GM10248 (cell line): ENCODE data around the gene LRRC4C.

Experiments used
- CTCF ChIA-PET: fragments of 300-600 bp; sonication (Branson Sonifier 250); formaldehyde crosslinking; extraction: SDS; loops from one replicate; lab custom pipeline; 2021; ENCODE audit warnings: antibody characterized with exemption; lab: Yijun Ruan, JAX
- POLR2A ChIA-PET: fragments of 350-650 bp; sonication (Branson Sonifier 250); formaldehyde crosslinking; extraction: SDS; loops from one replicate; lab custom pipeline; 2020; ENCODE audit warnings: antibody characterized with exemption; lab: Yijun Ruan, JAX
- DNase-seq: peaks from one replicate; pipeline ENCODE4 v3.0.0; 2012; ENCODE audit errors: extremely low spot score
- TF ChIP-seq, protein P1 (sequence below): IDR thresholded peaks from 2 replicates; pipeline ENCODE4 v1.5.1; 2012; ENCODE audit warnings: mild to moderate bottlenecking, low read depth; ENCODE audit errors: extremely low read depth, missing control alignments, control extremely low read depth

The LRRC4C gene

GRCh38 chr11:41110527-41110926 is 348.9 kb downstream of the LRRC4C start:
- POLR2A ChIA-PET, result no interaction called here
- CTCF ChIA-PET, result interaction anchor here (2.1 kb wide), 1 partner anchor 11 kb away, joined by 4 read pairs; no protein-coding TSS in a partner anchor
- no peak for DNase-seq
- TF ChIP-seq, protein P1, sequence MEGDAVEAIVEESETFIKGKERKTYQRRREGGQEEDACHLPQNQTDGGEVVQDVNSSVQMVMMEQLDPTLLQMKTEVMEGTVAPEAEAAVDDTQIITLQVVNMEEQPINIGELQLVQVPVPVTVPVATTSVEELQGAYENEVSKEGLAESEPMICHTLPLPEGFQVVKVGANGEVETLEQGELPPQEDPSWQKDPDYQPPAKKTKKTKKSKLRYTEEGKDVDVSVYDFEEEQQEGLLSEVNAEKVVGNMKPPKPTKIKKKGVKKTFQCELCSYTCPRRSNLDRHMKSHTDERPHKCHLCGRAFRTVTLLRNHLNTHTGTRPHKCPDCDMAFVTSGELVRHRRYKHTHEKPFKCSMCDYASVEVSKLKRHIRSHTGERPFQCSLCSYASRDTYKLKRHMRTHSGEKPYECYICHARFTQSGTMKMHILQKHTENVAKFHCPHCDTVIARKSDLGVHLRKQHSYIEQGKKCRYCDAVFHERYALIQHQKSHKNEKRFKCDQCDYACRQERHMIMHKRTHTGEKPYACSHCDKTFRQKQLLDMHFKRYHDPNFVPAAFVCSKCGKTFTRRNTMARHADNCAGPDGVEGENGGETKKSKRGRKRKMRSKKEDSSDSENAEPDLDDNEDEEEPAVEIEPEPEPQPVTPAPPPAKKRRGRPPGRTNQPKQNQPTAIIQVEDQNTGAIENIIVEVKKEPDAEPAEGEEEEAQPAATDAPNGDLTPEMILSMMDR, result no peak

- ChIA-PET POLR2A (no interaction called here), CTCF (interaction anchor here (1.1 to 1.4 kb wide), 2 partner anchors 9 to 20 kb away, joined by 3 read pairs; no protein-coding TSS in a partner anchor)
- DNase-seq, result no peak
- TF ChIP-seq, protein P1, result no peak
Observed at GRCh38 chr11:41102471-41102870, 357.0 kb downstream of the LRRC4C start.

- no peak for DNase-seq
- TF ChIP-seq, protein P1, result no peak
- ChIA-PET CTCF (interaction anchor here (1.1 to 2.0 kb wide), 2 partner anchors 13 to 232 kb away, joined by 3 to 7 read pairs; no protein-coding TSS in a partner anchor), POLR2A (no interaction called here)
Observed at GRCh38 chr11:41099654-41100053, 359.8 kb downstream of the LRRC4C start.

GRCh38 chr11:41085123-41085522 is 374.3 kb downstream of the LRRC4C start:
- TF ChIP-seq, protein P1, result no peak
- CTCF ChIA-PET, result interaction anchor here (1.4 kb wide), 1 partner anchor 16 kb away, joined by 3 read pairs; no protein-coding TSS in a partner anchor

GRCh38 chr11:41081756-41082285 is 377.6 kb downstream of the LRRC4C start:
- ChIA-PET POLR2A (no interaction called here), CTCF (interaction anchor here (1.2 to 1.6 kb wide), 2 partner anchors 21 to 32 kb away, joined by 3 to 4 read pairs; no protein-coding TSS in a partner anchor)
- TF ChIP-seq, protein P1, result no peak
- no peak for DNase-seq

More at GRCh38 chr11:41085123-41085522, 374.3 kb downstream of the LRRC4C start:
- POLR2A ChIA-PET, result no interaction called here
- DNase-seq, result no peak

DNA sequence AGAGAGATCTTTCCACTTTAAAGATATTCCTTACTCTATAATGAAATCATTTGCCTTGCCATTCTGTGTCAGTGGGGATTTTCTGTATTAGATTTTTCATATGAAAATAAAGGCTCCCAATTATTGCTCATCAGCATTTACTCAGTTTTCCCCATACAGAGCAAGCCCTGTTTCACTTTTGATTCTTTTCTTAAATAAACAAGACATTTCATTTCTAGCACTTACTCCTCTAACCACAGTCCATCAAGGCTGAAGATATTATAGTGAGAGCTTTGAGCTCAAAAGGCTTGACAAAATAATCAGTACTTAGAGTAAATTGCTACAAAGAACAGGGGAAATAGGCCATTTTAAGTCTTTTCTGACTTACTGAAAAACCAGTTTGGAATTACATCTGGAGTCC is 385.1 kb downstream of the LRRC4C start:
- DNase-seq, result no peak
- ChIA-PET POLR2A (no interaction called here), CTCF (no interaction called here)
- TF ChIP-seq, protein P1, result no peak
